Subcutaneous adipose tissue (tissue), 4 donors: ENCODE results near the gene ABHD4. TPM values are rescaled to one million over a fixed set of nuclear protein-coding genes. Genes with fewer than 3 reads are reported as not detected.

ENCODE experiments used
- CTCF ChIP-seq: fragments of 450-650 bp; IDR thresholded peaks from one replicate; pipeline ENCODE4 v1.5.1; 2016; ENCODE audit warnings: low read depth, mild to moderate bottlenecking, control low read depth, antibody characterized with exemption, moderate library complexity
- total RNA-seq, 4 donors: library from RNA; depleted of rRNA; stranded (reverse); fragments of >200 nt; gene quantifications; one replicate each; pipeline ENCODE4 v1.1.0, GENCODE V29; 2016

Gene ABHD4
- total RNA-seq, 4 donors from 2014 or later, result 22.8 to 43.5 (median 38.1) TPM

- no peak for TF ChIP-seq CTCF
Measured at GRCh38 chr14:22589096-22589839, 8.8 kb upstream of the ABHD4 start, which contains the start of gene DAD1. DAD1 (minus strand) TSS chr14:22589224; CDS start chr14:22589157, 67 bp downstream.

- TF ChIP-seq CTCF, result no peak
Measured at GRCh38 chr14:22593189-22593588, 4.9 kb upstream of the ABHD4 start.

GRCh38 chr14:22593601-22594000, 4.5 kb upstream of the ABHD4 start:
- TF ChIP-seq CTCF, result no peak

GRCh38 chr14:22594156-22594716, 3.9 kb upstream of the ABHD4 start:
- TF ChIP-seq CTCF, result no peak

- no peak for TF ChIP-seq CTCF
Measured at GRCh38 chr14:22596354-22596879, 1.7 kb upstream of the ABHD4 start.

- no peak for TF ChIP-seq CTCF
Measured at GRCh38 chr14:22597265-22597664, 835 bp upstream of the ABHD4 start.

GRCh38 chr14:22597771-22598098, 365 bp upstream of the ABHD4 start:
- TF ChIP-seq CTCF, result no peak
